ENCODE results near the gene HSPBAP1. TPM values are rescaled to one million over a fixed set of nuclear protein-coding genes. Genes with fewer than 3 reads are reported as not detected.
A peak's percentile ranks its signal among the peaks of the same experiment; 100 is the strongest.

Gene HSPBAP1
- total RNA-seq, 1 experiment from 2014 or later: 6.4 TPM

DNA sequence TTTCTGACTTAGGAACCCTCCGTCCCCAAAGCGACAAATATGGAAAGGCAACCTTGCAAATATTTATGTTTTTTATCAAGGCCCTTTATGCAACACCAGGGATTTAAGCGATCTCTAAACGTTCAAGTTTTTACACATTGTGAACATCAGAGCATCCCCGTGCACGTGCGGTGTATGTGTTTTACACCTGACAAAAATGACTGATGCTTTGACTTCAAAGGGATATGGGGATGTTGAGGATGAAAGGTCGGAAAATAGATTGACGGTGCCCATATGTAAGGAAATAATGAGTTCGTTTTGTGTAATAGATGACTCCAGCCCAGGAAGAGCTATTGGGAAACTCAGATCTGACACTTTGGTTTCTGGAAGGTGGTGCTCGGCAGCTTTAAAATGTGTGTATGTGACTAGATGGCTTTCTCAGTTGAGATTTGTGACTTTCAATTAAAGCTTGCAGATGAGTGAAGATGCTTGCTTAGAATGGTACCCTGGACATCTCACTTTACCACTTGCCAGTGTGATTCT, 2.1 kb upstream of the HSPBAP1 start:
- Histone ChIP-seq H3K27me3 (ENCODE audit: low read length) (no peaks in the 10 kb centered on the region), H3K4me2 (ENCODE audit: low read length) (peak overlapping the region; percentile 99), H4K20me1 (ENCODE audit: low read length) (no peaks in the 10 kb centered on the region; the same call in 1 of the 2 replicates), H3K9me3 (ENCODE audit: low read length) (no peaks in the 10 kb centered on the region), H2AFZ (ENCODE audit: low read length) (peak overlapping the region; percentile 87), H3K79me2 (ENCODE audit: low read length) (peaks cover 24% of the 10 kb centered on the region), H3K9me2 (replicated peaks; ENCODE audit: low read length) (no peaks in the 10 kb centered on the region), H3K4me3 (ENCODE audit: low read length) (peak overlapping the region; percentile 81), H3K9ac (ENCODE audit: low read length) (peak overlapping the region; percentile 82), H3F3A (ENCODE audit: low read length, unreplicated experiment) (no peaks in the 10 kb centered on the region), H3K36me3 (ENCODE audit: low read depth, low read length) (no peaks in the 10 kb centered on the region), H3K27ac (ENCODE audit: low read length) (no peak overlapping the region), H3K4me1 (ENCODE audit: insufficient read depth, low read length) (peaks cover 33% of the 10 kb centered on the region)
- ChIA-PET CTCF (no interaction called here), POLR2A (ENCODE audit: unreplicated experiment) (no interaction called here)
- no peak for DNase-seq
- intact Hi-C loops (cut with micrococcal nuclease): loop anchor here (2.0 kb wide), 1 partner anchor 15 kb away; no protein-coding TSS in a partner anchor
- TSS peak; percentile 66 for BruUV-seq (replicated peaks)
- TF ChIP-seq, protein P1, sequence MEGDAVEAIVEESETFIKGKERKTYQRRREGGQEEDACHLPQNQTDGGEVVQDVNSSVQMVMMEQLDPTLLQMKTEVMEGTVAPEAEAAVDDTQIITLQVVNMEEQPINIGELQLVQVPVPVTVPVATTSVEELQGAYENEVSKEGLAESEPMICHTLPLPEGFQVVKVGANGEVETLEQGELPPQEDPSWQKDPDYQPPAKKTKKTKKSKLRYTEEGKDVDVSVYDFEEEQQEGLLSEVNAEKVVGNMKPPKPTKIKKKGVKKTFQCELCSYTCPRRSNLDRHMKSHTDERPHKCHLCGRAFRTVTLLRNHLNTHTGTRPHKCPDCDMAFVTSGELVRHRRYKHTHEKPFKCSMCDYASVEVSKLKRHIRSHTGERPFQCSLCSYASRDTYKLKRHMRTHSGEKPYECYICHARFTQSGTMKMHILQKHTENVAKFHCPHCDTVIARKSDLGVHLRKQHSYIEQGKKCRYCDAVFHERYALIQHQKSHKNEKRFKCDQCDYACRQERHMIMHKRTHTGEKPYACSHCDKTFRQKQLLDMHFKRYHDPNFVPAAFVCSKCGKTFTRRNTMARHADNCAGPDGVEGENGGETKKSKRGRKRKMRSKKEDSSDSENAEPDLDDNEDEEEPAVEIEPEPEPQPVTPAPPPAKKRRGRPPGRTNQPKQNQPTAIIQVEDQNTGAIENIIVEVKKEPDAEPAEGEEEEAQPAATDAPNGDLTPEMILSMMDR (conservative IDR thresholded peaks at IDR 0.05; ENCODE audit: low read depth, low read length): no peak
- TF ChIP-seq EZH2 (IDR thresholded peaks at IDR 0.05; ENCODE audit: low read length, unreplicated experiment) (no peak), EZH2phosphoT487 (IDR thresholded peaks at IDR 0.05; ENCODE audit: borderline replicate concordance, low read length) (no peak)
- no peak for ATAC-seq

DNA sequence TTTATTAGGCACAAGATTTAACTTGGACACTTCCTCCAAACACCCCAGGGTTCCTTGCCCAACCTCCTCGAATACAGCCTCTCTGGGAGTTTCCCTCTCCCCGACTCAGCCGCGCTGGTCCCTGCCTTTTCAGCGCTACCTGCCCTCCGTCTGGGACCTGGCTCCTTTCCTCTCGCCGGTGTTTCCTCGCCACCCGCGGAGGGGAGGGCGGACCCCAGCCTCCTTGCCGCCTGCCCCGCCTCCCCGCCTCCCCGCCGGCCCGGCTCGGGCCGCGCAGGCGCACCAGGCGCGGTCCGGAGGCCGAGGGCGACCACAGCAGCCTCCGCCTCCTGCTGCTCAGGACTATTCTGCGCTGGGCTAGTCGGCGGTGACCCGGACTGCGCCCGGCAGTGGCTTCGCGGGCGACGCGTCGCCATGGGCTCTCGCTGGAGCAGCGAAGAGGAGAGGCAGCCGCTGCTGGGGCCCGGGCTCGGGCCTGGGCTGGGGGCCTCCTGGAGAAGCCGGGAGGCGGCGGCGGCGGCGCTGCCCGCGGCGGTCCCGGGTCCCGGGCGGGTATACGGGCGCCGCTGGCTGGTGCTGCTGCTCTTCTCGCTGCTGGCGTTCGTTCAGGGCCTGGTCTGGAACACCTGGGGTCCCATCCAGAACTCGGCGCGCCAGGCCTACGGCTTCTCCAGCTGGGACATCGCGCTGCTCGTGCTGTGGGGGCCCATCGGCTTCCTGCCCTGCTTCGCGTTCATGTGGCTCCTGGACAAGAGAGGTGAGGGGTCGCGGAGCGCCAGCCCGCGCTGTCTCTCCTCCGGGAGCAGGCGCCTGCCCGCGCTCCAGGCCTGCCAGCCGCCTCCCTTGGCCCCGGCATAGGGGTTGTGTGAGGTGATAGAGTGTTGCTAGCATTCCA, 1.4 kb upstream of the HSPBAP1 start, which contains the start of gene SLC49A4:
TSS of gene SLC49A4 (plus strand) at position 291 of the 895 bp plus-strand sequence. CDS start at position 415, 124 bp downstream.
- peak; percentile 76 for ATAC-seq
- Histone ChIP-seq H3K36me3 (ENCODE audit: low read depth, low read length) (no peaks in the 10 kb centered on the region), H3F3A (ENCODE audit: low read length, unreplicated experiment) (no peaks in the 10 kb centered on the region), H3K9me2 (replicated peaks; ENCODE audit: low read length) (no peaks in the 10 kb centered on the region), H3K4me3 (ENCODE audit: low read length) (peak within 1 kb of the TSS; percentile 81), H3K9me3 (ENCODE audit: low read length) (no peaks in the 10 kb centered on the region), H2AFZ (ENCODE audit: low read length) (peak within 1 kb of the TSS; percentile 87), H3K4me2 (ENCODE audit: low read length) (peak within 1 kb of the TSS; percentile 99), H3K4me1 (ENCODE audit: insufficient read depth, low read length) (peaks cover 33% of the 10 kb centered on the region), H3K27me3 (ENCODE audit: low read length) (no peaks in the 10 kb centered on the region), H3K79me2 (ENCODE audit: low read length) (peaks cover 24% of the 10 kb centered on the region), H4K20me1 (ENCODE audit: low read length) (no peaks in the 10 kb centered on the region; the same call in 1 of the 2 replicates), H3K27ac (ENCODE audit: low read length) (peak within 1 kb of the TSS; percentile 89), H3K9ac (ENCODE audit: low read length) (peak within 1 kb of the TSS; percentile 82)
- TF ChIP-seq EZH2phosphoT487 (IDR thresholded peaks at IDR 0.05; ENCODE audit: borderline replicate concordance, low read length) (no peak), EZH2 (IDR thresholded peaks at IDR 0.05; ENCODE audit: low read length, unreplicated experiment) (no peak)
- TF ChIP-seq, protein P1 (conservative IDR thresholded peaks at IDR 0.05; ENCODE audit: low read depth, low read length): no peak
- peak; percentile 89 for DNase-seq
- ChIA-PET CTCF (no interaction called here), POLR2A (ENCODE audit: unreplicated experiment) (no interaction called here)
- intact Hi-C loops (cut with micrococcal nuclease): loop anchor here (2.0 to 5.0 kb wide), 3 partner anchors 16 to 233 kb away; partner anchors contain the start of genes DTX3L and PARP9
- no TSS peak for BruUV-seq (replicated peaks)

Data from PC-3 (cell line).